Astrocyte of the spinal cord (primary cell): ENCODE results near the gene HOXA3.
A peak's percentile ranks its signal among the peaks of the same experiment; 100 is the strongest.

Source experiments
- DNase-seq: peaks from one replicate; pipeline ENCODE4 v3.0.0; 2011; ENCODE audit warnings: low read depth, low spot score
- H3K4me3 ChIP-seq: 2 replicates; pipeline ENCODE4 v1.5.1; 2011; ENCODE audit warnings: low read depth, mild to moderate bottlenecking, low read length, moderate library complexity
- in situ Hi-C: cut with HindIII; loops from 2 replicates; pipeline ENCODE4 v1.10.0; 2017; ENCODE audit warnings: low sequenced_read_pairs
- TF ChIP-seq, protein P1 (sequence below): IDR thresholded peaks from 2 replicates; pipeline ENCODE4 v1.5.1; 2012; ENCODE audit warnings: low read depth, mild to moderate bottlenecking, low read length, inconsistent platforms

The HOXA3 gene

DNA sequence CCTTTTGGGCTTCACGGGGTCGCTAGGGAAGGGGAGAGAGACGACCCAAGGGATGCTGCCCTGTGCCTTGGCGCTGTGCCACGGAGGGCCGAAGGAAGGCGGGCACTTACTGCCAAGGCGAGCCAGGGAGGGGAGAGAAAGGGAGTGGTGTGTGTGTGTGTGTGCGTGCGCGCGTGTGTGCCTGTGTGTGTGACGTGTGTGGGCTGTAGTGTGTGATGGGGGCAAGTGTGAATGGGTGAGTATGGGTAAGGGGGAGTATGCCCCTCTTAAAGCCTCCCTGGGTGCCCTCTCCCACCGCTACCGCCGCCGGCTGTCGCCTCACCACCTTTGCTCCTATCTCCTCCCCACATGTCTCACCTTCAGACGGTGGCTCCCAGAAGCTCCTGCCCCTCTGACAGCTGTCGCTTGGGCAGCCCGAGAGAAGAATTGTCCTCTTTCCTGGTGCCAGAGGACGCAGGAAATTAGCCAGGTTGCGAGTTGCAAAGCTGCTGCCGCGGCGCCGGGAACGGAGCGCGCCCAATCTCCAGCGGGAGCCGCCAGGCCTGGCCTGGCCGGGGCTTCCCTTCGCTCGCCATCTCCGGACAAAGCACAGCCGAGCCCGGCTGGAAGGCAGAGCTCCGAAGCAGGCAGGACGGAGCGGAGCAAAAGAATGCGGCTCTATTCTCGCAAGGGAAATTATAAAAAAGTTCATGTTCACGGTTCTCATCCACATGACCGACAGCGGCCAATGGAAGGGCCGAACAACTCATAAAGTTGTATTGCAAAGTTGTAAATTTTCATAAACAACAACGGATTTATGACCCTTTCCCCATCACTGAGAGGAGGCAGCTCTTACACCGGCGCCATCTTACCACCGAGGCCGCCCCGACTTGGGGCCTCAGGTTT is at the start of gene HOXA3:
Gene HOXA3 (minus strand): TSS at position 653 of the 885 bp plus-strand sequence. CDS start 41,943 bp downstream, outside the sequence.
- peak; percentile 79 for DNase-seq
- in situ Hi-C loops = loop anchor here (25.0 kb wide), 1 partner anchor 765 kb away; no protein-coding TSS in a partner anchor
- TF ChIP-seq, protein P1, sequence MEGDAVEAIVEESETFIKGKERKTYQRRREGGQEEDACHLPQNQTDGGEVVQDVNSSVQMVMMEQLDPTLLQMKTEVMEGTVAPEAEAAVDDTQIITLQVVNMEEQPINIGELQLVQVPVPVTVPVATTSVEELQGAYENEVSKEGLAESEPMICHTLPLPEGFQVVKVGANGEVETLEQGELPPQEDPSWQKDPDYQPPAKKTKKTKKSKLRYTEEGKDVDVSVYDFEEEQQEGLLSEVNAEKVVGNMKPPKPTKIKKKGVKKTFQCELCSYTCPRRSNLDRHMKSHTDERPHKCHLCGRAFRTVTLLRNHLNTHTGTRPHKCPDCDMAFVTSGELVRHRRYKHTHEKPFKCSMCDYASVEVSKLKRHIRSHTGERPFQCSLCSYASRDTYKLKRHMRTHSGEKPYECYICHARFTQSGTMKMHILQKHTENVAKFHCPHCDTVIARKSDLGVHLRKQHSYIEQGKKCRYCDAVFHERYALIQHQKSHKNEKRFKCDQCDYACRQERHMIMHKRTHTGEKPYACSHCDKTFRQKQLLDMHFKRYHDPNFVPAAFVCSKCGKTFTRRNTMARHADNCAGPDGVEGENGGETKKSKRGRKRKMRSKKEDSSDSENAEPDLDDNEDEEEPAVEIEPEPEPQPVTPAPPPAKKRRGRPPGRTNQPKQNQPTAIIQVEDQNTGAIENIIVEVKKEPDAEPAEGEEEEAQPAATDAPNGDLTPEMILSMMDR = no peak
- H3K4me3 ChIP-seq = peak within 1 kb of the TSS; percentile 69

DNA sequence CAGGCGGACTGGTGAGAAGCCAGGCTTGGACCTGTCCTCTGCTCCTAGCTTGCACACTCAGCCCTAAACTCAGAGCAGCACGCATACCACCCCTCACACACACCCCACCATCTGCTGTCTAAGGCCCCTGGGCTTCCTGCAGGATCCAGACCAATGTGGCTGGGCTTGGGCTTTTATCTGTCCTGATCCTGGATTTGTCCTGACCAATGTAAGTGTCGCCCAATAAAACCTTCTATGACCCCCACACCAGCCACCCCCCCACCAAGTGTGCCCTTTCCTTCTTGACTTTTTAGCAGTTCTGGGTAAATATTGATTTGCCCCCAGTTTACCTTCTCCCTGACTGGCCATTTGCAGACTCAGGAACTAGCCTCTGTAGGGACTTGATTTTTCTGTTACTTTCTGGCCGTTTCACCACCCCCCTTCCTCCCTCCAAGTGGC is 49.2 kb upstream of the HOXA3 start:
- TF ChIP-seq, protein P1 = no peak
- in situ Hi-C loops = no loop called here
- no peak for DNase-seq
- no peak overlapping the region for H3K4me3 ChIP-seq

GRCh38 chr7:27200761-27201579 is 48.6 kb upstream of the HOXA3 start:
- DNase-seq = no peak
- no peak overlapping the region for H3K4me3 ChIP-seq
- TF ChIP-seq, protein P1 = no peak
- in situ Hi-C loops = no loop called here

DNA sequence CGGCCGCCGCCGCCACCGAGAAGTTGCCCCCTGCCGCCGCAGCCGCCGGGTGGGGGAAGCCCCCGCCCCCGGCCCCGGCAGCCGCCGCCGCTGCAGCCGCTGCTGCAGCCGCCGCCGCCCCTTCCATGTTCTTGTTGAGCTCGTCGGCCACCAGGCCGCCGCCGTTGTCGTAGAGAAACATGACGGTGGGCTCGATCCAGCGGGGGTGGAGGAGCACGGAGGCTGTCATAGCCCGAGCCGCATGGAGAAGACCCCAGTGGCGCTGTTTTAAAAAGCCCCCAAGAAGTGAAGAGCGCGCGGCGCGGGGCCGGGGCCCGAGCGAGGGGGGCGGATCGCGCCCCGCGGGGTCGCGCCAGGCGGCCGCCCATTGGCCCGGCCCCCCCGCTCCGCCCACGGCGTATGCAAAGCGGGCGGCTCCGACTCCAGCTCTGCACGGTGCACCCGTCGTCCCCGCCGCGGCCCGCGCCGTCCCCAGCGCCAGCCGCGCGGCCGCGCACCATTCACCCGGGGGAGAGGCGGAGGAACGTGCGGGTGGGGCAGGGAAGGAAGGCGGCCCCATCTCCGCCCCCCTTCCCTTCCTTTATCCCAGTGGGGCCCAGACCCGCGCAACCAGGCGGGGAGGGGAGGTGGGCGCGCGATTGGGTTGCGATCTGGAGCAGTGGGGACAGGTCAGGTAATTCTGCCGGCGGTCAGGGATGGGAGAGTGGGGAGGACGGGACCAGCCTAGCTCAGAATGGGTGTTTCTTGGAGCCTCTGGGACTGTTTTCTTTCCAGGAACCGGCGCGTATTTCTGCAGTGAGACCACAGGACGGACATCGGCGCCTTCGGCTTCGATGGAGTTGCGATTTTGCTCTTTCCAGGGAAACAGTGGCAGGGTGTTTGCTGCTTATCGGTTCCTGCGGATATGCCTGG is 47.7 kb upstream of the HOXA3 start, which contains the start of gene HOXA13:
Gene HOXA13 (minus strand): TSS at position 243 of the 912 bp plus-strand sequence. CDS start 14 bp downstream, at position 229.
- no peak within 1 kb of the TSS for H3K4me3 ChIP-seq
- TF ChIP-seq, protein P1 = no peak
- no peak for DNase-seq
- in situ Hi-C loops = no loop called here

- H3K4me3 ChIP-seq = no peak overlapping the region
Observed at GRCh38 chr7:27198871-27199801, 46.8 kb upstream of the HOXA3 start.

More at GRCh38 chr7:27198871-27199801, 46.8 kb upstream of the HOXA3 start:
- TF ChIP-seq, protein P1 = no peak
- in situ Hi-C loops = no loop called here
- no peak for DNase-seq
